Adrenal gland (tissue), 12 donors: ENCODE measurements around the gene GPX8. TPM values are rescaled to one million over a fixed set of nuclear protein-coding genes. Genes with fewer than 3 reads are reported as not detected.

Experiments
- DNase-seq, 7 donors: peaks; one replicate each; pipeline ENCODE4 v3.0.0-alpha.2; 2019 to 2020
- H3K27ac ChIP-seq, 5 donors: fragments of 200-600 bp; sonication (generic) in 4 of 5; 1 replicate in 3 of 5; 2 replicates in 2 of 5; pipeline versions ENCODE4 v1.5.1 to v1.8.0; 2016 to 2020; ENCODE audit warnings: mild to moderate bottlenecking in 1 of 5
- H3K27me3 ChIP-seq: fragments of 200-600 bp; 2 replicates; pipeline ENCODE4 v1.8.0; 2021
- H3K36me3 ChIP-seq, 2 donors: fragments of 200-600 bp; replicated peaks in 1 of 2; 1 replicate in 1 of 2; 2 replicates in 1 of 2; pipeline versions ENCODE4 v1.5.1 to v1.8.0; 2018 to 2022
- H3K4me1 ChIP-seq, 2 donors: fragments of 200-600 bp; replicated peaks in 1 of 2; 1 replicate in 1 of 2; 2 replicates in 1 of 2; pipeline versions ENCODE4 v1.5.1 to v1.8.0; 2018 to 2021
- H3K4me3 ChIP-seq, 4 donors: fragments of 200-600 bp; sonication (generic) in 3 of 4; one replicate each; pipeline ENCODE4 v1.5.1; 2016 to 2018
- H3K9me3 ChIP-seq, 3 donors: fragments of 200-600 bp; sonication (generic) in 1 of 3; replicated peaks in 1 of 3; 1 replicate in 2 of 3; 2 replicates in 1 of 3; pipeline versions ENCODE4 v1.5.1 to v1.8.0; 2016 to 2021
- POLR2A ChIP-seq, 2 donors: fragments of 450-650 bp; IDR thresholded peaks; one replicate each; pipeline ENCODE4 v1.6.1; 2017; ENCODE audit warnings: antibody characterized with exemption in 2 of 2, mild to moderate bottlenecking in 2 of 2, moderate library complexity in 1 of 2
- WGBS, 4 donors: extraction: QIAGEN DNeasy Blood & Tissue Kit in 2 of 4; methylation state at CpG; one replicate each; pipeline versions ENCODE4 v1.1.5 to v1.1.7; 2013 to 2017; 5-methylcytosine and 5-hydroxymethylcytosine counted together
- intact Hi-C, 2 donors: fragments of 100-400 bp; cut with DNase I; formaldehyde crosslinking; loops; one replicate each; pipeline versions ENCODE4 v1.14.1 to v1.15.0; 2022 to 2023
- polyA plus RNA-seq, 3 donors: library from polyadenylated mRNA; stranded (reverse); fragments of 200-250 nt in 2 of 3; fragments of 350-450 nt in 1 of 3; fragmentation: Illumina TruSeq in 1 of 3; extraction: RNeasy Lipid Tissue Mini Kit (QIAGEN cat#74804) in 1 of 3; gene quantifications; one replicate each; pipeline ENCODE4 v1.2.3, GENCODE V29; 2013 to 2014
- total RNA-seq, 9 donors: library from RNA; depleted of rRNA in 4 of 9; stranded (reverse); fragments of >200 nt in 4 of 9; fragments of 120-200 nt in 1 of 9; fragmentation: NEBNext Ultra II Directional in 1 of 9; extraction: Animal tissue kit (Norgen Biotek cat#: 25700) in 1 of 9; gene quantifications; one replicate each; pipeline versions ENCODE4 v1.1.0 to v1.2.4, GENCODE V29; 2013 to 2023
- TF ChIP-seq, protein P1 (sequence below), 6 experiments: fragments of 450-650 bp in 4 of 6; fragments of 200-600 bp in 2 of 6; sonication (generic) in 1 of 6; IDR thresholded peaks; 1 replicate in 5 of 6; 2 replicates in 1 of 6; pipeline versions ENCODE4 v1.5.1 to v1.8.0; 2016 to 2021; ENCODE audit warnings: antibody characterized with exemption in 6 of 6, mild to moderate bottlenecking in 2 of 6, moderate library complexity in 1 of 6
- donor health status: healthy with polysubstance abuse.
- donor health status: Bipolar disorder and iron deficiency.
- donor health status: DM: yes; HTN: yes; CAD: no.
- donor health status: DM: no; HTN: no; CAD: no.
- donor health status: DM: no; HTN: no; CAD: no.
- donor health status: DM: yes; HTN: yes; CAD: no.

Gene GPX8
- total and polyA plus RNA-seq, 12 donors = 6.1 to 47.6 (median 15.7) TPM

DNA sequence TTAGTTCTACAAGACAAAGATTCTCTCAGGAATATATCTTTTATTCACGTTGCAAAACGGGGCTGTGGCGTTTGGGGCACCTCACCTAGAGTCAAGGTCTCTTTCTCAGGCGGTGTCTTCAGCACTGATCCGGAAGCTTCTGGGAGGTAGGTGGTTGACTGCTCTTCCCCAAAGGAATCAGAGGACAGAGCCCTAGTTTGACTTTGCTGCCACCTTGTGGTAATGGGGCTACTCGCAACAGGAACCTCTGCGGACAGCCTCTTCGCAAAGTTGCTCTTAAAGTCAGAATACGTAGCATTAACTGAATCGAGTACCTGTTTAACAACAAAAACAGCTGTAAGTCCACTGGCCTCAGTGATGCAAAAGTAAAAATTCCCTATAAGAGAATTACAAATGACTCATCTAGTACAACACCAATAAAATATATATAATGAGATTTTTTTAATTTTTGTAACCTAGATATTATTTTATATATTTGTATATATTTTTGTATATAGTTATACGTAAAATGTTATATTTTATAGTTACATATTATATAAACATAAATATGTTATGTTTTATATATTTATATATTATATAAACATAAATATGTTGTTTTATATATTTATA is 13.3 kb upstream of the GPX8 start:
- no peaks in the 10 kb centered on the region for H3K36me3 ChIP-seq
- H3K4me1 ChIP-seq = peaks cover 0 to 4% of the 10 kb centered on the region in 2 donors
- no peak overlapping the region for H3K4me3 ChIP-seq
- intact Hi-C loops = loop anchor here (5.0 to 10.0 kb wide), 2 partner anchors 202 to 239 kb away; no protein-coding TSS in a partner anchor
- no peaks in the 10 kb centered on the region for H3K9me3 ChIP-seq
- no peak for TF ChIP-seq POLR2A (IDR thresholded peaks at IDR 0.05)
- TF ChIP-seq, protein P1, sequence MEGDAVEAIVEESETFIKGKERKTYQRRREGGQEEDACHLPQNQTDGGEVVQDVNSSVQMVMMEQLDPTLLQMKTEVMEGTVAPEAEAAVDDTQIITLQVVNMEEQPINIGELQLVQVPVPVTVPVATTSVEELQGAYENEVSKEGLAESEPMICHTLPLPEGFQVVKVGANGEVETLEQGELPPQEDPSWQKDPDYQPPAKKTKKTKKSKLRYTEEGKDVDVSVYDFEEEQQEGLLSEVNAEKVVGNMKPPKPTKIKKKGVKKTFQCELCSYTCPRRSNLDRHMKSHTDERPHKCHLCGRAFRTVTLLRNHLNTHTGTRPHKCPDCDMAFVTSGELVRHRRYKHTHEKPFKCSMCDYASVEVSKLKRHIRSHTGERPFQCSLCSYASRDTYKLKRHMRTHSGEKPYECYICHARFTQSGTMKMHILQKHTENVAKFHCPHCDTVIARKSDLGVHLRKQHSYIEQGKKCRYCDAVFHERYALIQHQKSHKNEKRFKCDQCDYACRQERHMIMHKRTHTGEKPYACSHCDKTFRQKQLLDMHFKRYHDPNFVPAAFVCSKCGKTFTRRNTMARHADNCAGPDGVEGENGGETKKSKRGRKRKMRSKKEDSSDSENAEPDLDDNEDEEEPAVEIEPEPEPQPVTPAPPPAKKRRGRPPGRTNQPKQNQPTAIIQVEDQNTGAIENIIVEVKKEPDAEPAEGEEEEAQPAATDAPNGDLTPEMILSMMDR (IDR thresholded peaks at IDR 0.05) = peak; percentile 80 to 93 (median 84)
- 4 to 8% (median 7%) methylated on average over 11 of the region's 11 CpGs for WGBS, 4 donors
- peaks cover 3% of the 10 kb centered on the region for H3K27me3 ChIP-seq
- DNase-seq = peak; percentile 74 to 91 (median 83)
- H3K27ac ChIP-seq = no peak overlapping the region

- intact Hi-C loops = loop anchor here (5.0 to 10.0 kb wide), 2 partner anchors 205 to 242 kb away; no protein-coding TSS in a partner anchor
- Histone ChIP-seq H3K27me3 (peaks cover 13% of the 10 kb centered on the region), H3K27ac (no peak overlapping the region), H3K4me1 (peaks cover 0 to 4% of the 10 kb centered on the region in 2 donors), H3K36me3 (no peaks in the 10 kb centered on the region), H3K4me3 (no peak overlapping the region), H3K9me3 (no peaks in the 10 kb centered on the region)
- WGBS, 4 donors = 58 to 78% (median 73%) methylated on average over 2 of the region's 2 CpGs
- no peak for TF ChIP-seq POLR2A (IDR thresholded peaks at IDR 0.05)
- TF ChIP-seq, protein P1 (IDR thresholded peaks at IDR 0.05) = no peak
- no peak for DNase-seq
Measured at GRCh38 chr5:55149308-55149795, 10.6 kb upstream of the GPX8 start.

- 57 to 82% (median 67%) methylated on average over 5 of the region's 5 CpGs for WGBS, 4 donors
- intact Hi-C loops = no loop called here
- no peak for DNase-seq
Measured at GRCh38 chr5:55151923-55152842, 7.8 kb upstream of the GPX8 start.

More at GRCh38 chr5:55151923-55152842, 7.8 kb upstream of the GPX8 start:
- TF ChIP-seq, protein P1 (IDR thresholded peaks at IDR 0.05) = no peak
- no peak for TF ChIP-seq POLR2A (IDR thresholded peaks at IDR 0.05)
- Histone ChIP-seq H3K9me3 (no peaks in the 10 kb centered on the region), H3K4me3 (no peak overlapping the region), H3K4me1 (no peaks in the 10 kb centered on the region), H3K27ac (no peak overlapping the region), H3K27me3 (peaks cover 13% of the 10 kb centered on the region), H3K36me3 (no peaks in the 10 kb centered on the region)
